Coronary artery (tissue), 2 donors: ENCODE results near the gene C11orf68.

Source experiments
- DNase-seq: peaks from one replicate; pipeline ENCODE4 v3.0.0-alpha.2; 2017; ENCODE audit warnings: low spot score
- H3K27ac ChIP-seq, 2 donors: fragments of 200-600 bp; sonication (generic); one replicate each; pipeline ENCODE4 v1.5.1; 2016 to 2019
- H3K4me3 ChIP-seq: fragments of 200-600 bp; sonication (generic); 2 replicates; pipeline ENCODE4 v1.5.1; 2016; ENCODE audit warnings: mild to moderate bottlenecking, moderate library complexity
- CTCF ChIP-seq: fragments of 200-600 bp; sonication (generic); IDR thresholded peaks from one replicate; pipeline ENCODE4 v1.5.1; 2019; ENCODE audit warnings: antibody characterized with exemption

C11orf68 gene

DNA sequence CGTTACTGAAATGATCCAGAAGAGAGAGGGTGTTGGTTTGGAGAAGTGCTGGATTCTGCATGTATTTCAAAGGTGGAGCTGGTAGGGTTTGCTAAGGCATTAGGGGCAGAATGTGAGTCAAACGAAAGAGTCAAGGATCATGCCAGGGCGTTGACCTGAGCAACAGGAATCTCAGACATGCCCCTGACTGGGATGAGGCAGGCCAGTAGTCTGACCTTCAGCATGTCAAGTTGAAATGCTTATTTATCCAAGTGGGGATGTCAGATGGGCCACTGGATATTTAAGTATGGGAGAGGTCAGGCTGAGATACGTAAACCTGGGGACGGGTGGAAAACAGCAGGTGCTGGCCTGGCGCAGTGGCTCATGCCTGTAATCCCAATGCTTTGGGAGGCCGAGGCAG lies 23.7 kb upstream of the C11orf68 start:
- Histone ChIP-seq H3K4me3 (no peak overlapping the region), H3K27ac (no peak overlapping the region)
- no peak for DNase-seq
- no peak for TF ChIP-seq CTCF

- no peak for TF ChIP-seq CTCF
- no peak for DNase-seq
- Histone ChIP-seq H3K27ac (peak overlapping the region in 1 of 2 donors; percentile 51), H3K4me3 (no peak overlapping the region)
Observed at GRCh38 chr11:65941720-65942310, 23.0 kb upstream of the C11orf68 start.

- H3K4me3 ChIP-seq, result no peak overlapping the region
- no peak for DNase-seq
Observed at GRCh38 chr11:65937766-65938165, 18.9 kb upstream of the C11orf68 start.

DNA sequence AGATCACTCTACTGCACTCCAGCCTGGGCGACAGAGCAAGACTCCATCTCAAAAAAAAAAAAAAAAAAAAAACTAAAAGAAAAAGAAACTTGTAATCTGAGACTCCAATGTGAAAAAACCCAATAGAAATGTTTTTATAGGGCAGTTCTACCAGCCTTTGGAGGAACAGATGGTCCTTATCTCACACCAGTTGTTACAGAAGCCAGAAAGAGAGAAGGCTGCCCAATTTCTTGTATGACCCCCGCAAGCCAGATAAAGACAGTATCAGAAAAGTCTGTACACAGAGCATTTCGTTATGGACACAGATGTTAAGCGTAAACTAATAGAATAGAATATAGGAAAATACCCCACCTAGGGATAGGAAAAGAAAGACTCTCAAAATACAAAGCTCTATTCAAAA lies 15.2 kb upstream of the C11orf68 start:
- no peak overlapping the region for H3K27ac ChIP-seq
- TF ChIP-seq CTCF, result no peak
- DNase-seq, result no peak
- H3K4me3 ChIP-seq, result no peak overlapping the region

More at GRCh38 chr11:65937766-65938165, 18.9 kb upstream of the C11orf68 start:
- no peak overlapping the region for H3K27ac ChIP-seq
- no peak for TF ChIP-seq CTCF

DNA sequence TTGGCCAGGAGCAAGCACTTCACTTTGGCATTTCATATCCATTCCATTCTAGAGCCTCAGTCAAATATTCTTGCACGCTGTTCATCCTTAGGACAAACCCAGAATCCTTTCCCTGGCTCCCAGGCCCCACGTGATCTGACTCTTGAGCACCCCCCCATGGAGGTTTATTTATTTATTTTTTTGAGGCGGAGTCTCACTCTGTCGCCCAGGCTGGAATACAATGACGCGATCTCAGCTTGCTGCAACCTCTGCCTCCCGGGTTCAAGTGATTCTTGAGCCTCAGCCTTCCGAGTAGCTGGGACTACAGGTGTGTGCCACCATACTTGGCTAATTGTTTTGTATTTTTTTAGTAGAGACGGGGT lies 13.7 kb upstream of the C11orf68 start:
- no peak for TF ChIP-seq CTCF
- no peak for DNase-seq
- H3K4me3 ChIP-seq, result no peak overlapping the region
- H3K27ac ChIP-seq, result no peak overlapping the region

- Histone ChIP-seq H3K27ac (no peak overlapping the region), H3K4me3 (no peak overlapping the region)
- no peak for TF ChIP-seq CTCF
- DNase-seq, result no peak
Observed at GRCh38 chr11:65931773-65932557, 13.1 kb upstream of the C11orf68 start.

DNA sequence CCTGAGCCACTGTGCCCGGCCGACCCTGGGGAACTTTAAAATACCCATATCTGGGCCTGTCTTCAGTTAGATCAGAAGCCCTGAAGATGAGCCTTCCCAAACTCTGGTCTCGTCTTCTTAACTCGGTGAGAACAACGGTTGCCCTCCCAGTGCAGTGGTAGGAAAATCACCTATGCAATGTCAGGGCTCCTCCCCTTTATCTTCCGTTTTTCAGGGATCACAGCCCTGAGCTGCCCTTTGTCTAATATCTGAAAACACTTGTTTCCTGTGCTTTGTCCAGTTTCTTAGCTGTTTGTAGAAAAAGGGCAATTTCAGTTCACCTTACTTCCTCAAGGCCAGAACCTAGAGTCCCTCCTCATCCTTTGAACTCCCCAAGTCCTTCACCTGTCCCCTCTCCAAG lies 9.8 kb upstream of the C11orf68 start:
- no peak overlapping the region for H3K27ac ChIP-seq
- DNase-seq, result no peak
- no peak for TF ChIP-seq CTCF
- H3K4me3 ChIP-seq, result no peak overlapping the region
